Measurements from ENCODE around the gene DOK7.

Gene DOK7

DNA sequence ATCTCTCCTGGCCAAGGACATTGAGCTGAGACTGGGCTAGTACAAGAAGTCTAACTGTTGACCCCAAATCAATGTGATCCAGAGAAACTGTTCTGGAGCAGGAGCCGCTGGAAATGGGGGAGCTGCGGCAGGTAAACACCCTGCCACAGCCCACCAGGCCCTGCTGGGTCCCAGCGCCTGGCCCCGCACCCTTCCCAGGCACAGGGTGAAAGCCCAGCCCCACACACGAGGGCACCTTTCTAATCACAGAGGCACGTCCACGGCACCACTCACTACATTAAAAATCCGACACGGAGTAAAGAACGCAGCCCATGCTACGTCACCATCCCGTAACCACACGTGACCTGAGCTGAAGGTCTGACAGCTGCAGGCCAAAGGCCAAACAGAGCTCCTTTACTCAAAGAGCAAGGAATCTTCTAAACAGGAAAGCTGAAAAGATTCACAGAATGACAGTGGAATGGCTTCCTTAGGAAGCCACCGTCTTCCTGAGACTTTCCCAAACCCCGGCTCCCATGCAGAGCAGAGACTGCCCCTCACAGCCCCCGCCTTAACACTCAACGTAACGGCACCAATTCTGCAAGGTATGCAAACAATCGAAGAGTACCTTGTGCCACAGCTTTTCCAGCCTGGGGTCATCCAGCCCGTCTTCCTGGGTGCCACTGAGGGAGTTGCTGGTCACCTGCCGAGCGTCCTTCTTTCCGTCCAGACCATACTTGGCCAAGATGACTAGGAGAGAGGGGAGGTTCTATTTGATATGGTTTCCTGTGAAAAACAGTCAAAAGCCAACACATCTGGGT lies 56.6 kb downstream of the DOK7 start:
- no peak for DNase-seq (ENCODE audit: low read depth)
- no peak overlapping the region for H3K4me3 ChIP-seq (ENCODE audit: low read depth, low read length)
- TF ChIP-seq, protein P1, sequence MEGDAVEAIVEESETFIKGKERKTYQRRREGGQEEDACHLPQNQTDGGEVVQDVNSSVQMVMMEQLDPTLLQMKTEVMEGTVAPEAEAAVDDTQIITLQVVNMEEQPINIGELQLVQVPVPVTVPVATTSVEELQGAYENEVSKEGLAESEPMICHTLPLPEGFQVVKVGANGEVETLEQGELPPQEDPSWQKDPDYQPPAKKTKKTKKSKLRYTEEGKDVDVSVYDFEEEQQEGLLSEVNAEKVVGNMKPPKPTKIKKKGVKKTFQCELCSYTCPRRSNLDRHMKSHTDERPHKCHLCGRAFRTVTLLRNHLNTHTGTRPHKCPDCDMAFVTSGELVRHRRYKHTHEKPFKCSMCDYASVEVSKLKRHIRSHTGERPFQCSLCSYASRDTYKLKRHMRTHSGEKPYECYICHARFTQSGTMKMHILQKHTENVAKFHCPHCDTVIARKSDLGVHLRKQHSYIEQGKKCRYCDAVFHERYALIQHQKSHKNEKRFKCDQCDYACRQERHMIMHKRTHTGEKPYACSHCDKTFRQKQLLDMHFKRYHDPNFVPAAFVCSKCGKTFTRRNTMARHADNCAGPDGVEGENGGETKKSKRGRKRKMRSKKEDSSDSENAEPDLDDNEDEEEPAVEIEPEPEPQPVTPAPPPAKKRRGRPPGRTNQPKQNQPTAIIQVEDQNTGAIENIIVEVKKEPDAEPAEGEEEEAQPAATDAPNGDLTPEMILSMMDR (conservative IDR thresholded peaks at IDR 0.05; ENCODE audit: low read depth, low read length), result no peak

DNA sequence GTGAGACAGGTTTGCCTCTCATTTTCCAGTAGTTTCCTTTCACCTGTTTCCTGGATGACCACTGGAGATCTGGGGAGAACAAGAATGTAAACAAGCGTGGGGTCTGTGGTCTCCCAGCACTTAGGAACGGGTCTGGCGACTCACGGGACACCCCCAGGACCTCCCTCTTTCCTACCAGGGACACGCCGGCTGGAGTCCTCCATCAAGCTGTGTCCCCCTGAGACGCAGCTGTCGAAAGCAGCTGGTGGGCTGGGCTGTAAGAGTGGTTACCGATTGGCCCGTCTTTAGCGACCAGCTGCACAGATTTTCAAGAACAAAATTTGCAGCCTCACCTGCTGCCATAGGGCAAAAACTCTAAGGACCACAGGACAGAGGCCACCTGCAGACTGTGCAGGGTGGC lies 57.2 kb downstream of the DOK7 start:
- TF ChIP-seq, protein P1 (conservative IDR thresholded peaks at IDR 0.05; ENCODE audit: low read depth, low read length), result no peak
- H3K4me3 ChIP-seq (ENCODE audit: low read depth, low read length), result no peak overlapping the region
- DNase-seq (ENCODE audit: low read depth), result no peak

GRCh38 chr4:3520796-3521600 lies 57.9 kb downstream of the DOK7 start:
- TF ChIP-seq, protein P1 (conservative IDR thresholded peaks at IDR 0.05; ENCODE audit: low read depth, low read length), result no peak
- DNase-seq (ENCODE audit: low read depth), result no peak

DNA sequence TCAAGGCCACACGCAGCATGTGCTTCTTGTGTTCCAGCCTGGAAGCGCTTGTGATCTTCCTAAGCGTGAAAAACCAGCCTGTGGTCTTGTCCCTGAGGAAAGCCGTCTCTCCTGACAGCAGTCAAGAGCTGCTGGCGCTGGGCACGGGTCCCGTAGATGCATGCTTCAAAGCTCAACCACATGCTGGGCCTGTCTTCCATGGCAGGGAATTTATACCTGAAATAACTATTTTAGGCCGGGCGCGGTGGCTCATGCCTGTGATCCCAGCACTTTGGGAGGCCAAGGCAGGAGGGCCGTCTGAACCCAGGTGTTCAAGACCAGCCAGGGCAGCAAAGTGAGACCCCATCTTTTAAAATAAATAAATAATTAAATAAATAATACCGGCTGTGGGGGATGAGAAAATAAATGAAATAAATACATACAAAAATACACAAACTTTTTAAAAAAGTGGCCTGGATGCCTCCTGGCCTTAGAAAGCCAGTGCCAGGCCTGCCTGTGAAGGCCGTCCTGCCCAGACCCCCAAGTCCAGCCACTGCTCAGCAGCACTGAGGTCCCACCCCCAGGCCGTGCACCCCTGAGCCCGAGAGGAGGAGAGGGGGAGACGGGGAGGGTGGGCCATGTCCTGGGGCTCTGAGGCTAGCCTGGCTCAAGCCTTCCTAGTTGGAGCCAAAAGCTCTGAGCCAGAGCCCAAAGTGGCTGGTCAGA lies 58.7 kb downstream of the DOK7 start:
- H3K4me3 ChIP-seq (ENCODE audit: low read depth, low read length), result no peak overlapping the region
- no peak for DNase-seq (ENCODE audit: low read depth)
- TF ChIP-seq, protein P1 (conservative IDR thresholded peaks at IDR 0.05; ENCODE audit: low read depth, low read length), result no peak

More at GRCh38 chr4:3520796-3521600, 57.9 kb downstream of the DOK7 start:
- H3K4me3 ChIP-seq (ENCODE audit: low read depth, low read length), result no peak overlapping the region

DNA sequence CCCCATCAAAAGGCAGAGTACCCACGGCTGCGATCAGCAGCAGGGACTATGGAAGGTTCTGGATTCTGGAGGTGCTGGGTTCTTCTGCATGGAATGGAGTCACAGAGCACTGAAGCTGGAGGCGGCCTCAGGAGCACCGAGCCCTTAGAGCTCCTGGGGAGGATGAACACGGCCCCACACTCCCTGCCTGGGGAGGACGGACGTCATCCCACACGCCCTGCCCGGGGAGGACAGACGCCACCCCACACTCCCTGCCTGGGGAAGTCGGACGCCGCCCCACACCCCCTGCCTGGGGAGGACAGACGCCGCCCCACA lies 59.2 kb downstream of the DOK7 start:
- no peak overlapping the region for H3K4me3 ChIP-seq (ENCODE audit: low read depth, low read length)
- TF ChIP-seq, protein P1 (conservative IDR thresholded peaks at IDR 0.05; ENCODE audit: low read depth, low read length), result no peak
- no peak for DNase-seq (ENCODE audit: low read depth)

DNA sequence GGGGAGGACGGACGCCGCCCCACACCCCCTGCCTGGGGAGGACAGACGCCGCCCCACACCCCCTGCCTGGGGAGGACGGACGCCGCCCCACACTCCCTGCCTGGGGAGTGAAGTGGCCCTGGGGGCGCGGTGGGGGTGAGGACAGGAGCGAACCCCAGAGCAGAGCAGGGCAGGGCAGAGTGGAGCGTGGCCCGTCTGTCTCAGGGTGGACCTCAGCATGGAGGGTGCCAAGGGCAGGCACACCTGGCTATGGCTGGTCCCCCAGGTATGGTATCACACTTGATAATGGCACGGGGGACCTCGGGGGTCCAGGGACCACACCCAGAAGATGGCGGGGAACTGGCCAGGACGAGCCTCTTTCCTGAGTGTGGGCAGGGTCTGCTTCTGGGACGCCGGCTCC lies 59.5 kb downstream of the DOK7 start:
- H3K4me3 ChIP-seq (ENCODE audit: low read depth, low read length), result no peak overlapping the region
- TF ChIP-seq, protein P1 (conservative IDR thresholded peaks at IDR 0.05; ENCODE audit: low read depth, low read length), result no peak
- DNase-seq (ENCODE audit: low read depth), result no peak
